ENCODE measurements around the gene CREB3L2.

CREB3L2 gene

GRCh38 chr7:137904833-137905232 is 97.1 kb downstream of the CREB3L2 start:
- Histone ChIP-seq H3K9me2 (replicated peaks; ENCODE audit: insufficient read depth, low read length) (no peaks in the 10 kb centered on the region), H3K36me3 (ENCODE audit: low read length) (no peaks in the 10 kb centered on the region), H3K27me3 (ENCODE audit: low read length) (no peaks in the 10 kb centered on the region), H2AFZ (ENCODE audit: low read depth, low read length, severe bottlenecking) (no peak overlapping the region), H3F3A (ENCODE audit: insufficient read depth) (no peaks in the 10 kb centered on the region), H3K79me2 (ENCODE audit: insufficient read depth, low read length) (no peaks in the 10 kb centered on the region), H3K9ac (ENCODE audit: low read length) (no peak overlapping the region), H3K4me3 (ENCODE audit: insufficient read depth, low read length, poor library complexity, severe bottlenecking) (no peak overlapping the region), H4K20me1 (ENCODE audit: low read depth, low read length) (no peaks in the 10 kb centered on the region), H3K9me3 (ENCODE audit: insufficient read depth, low read length) (no peaks in the 10 kb centered on the region), H3K4me2 (ENCODE audit: low read depth, low read length, poor library complexity, severe bottlenecking) (no peak overlapping the region), H3K27ac (ENCODE audit: low read depth, low read length) (no peak overlapping the region)
- TF ChIP-seq CTCF (IDR thresholded peaks at IDR 0.05; ENCODE audit: insufficient read depth, low read length, poor library complexity, severe bottlenecking) (no peak), EZH2phosphoT487 (conservative IDR thresholded peaks at IDR 0.05; ENCODE audit: low read length) (no peak)

- Histone ChIP-seq H3K9ac (ENCODE audit: low read length) (no peak overlapping the region), H3K27me3 (ENCODE audit: low read length) (no peaks in the 10 kb centered on the region), H2AFZ (ENCODE audit: low read depth, low read length, severe bottlenecking) (no peak overlapping the region), H3F3A (ENCODE audit: insufficient read depth) (no peaks in the 10 kb centered on the region), H3K4me2 (ENCODE audit: low read depth, low read length, poor library complexity, severe bottlenecking) (no peak overlapping the region), H3K27ac (ENCODE audit: low read depth, low read length) (no peak overlapping the region), H3K79me2 (ENCODE audit: insufficient read depth, low read length) (no peaks in the 10 kb centered on the region), H4K20me1 (ENCODE audit: low read depth, low read length) (no peaks in the 10 kb centered on the region), H3K9me3 (ENCODE audit: insufficient read depth, low read length) (no peaks in the 10 kb centered on the region), H3K4me3 (ENCODE audit: insufficient read depth, low read length, poor library complexity, severe bottlenecking) (no peak overlapping the region), H3K9me2 (replicated peaks; ENCODE audit: insufficient read depth, low read length) (no peaks in the 10 kb centered on the region), H3K36me3 (ENCODE audit: low read length) (no peaks in the 10 kb centered on the region)
- TF ChIP-seq CTCF (IDR thresholded peaks at IDR 0.05; ENCODE audit: insufficient read depth, low read length, poor library complexity, severe bottlenecking), result peak; percentile 31
- no peak for TF ChIP-seq EZH2phosphoT487 (conservative IDR thresholded peaks at IDR 0.05; ENCODE audit: low read length)
Measured at GRCh38 chr7:137903382-137904169, 98.3 kb downstream of the CREB3L2 start.

DNA sequence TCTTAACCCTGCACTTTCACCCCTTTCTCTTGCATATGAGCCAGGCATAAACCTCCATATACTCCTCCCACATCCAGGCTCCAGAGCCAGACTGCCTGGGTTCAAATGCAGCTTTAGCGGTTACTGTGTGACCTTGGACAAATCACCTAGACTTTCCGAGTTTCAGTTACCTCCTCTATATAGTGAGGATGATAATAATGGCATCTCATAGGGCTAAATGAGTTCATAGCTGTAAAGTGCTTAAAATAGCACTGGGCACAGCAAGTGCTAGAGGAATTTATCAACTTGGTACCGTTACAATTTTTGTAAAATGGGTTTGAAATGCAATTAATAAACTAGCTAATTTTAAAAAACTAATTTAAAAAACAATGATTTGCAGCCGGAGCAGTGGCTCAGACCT is 101.7 kb downstream of the CREB3L2 start:
- no peaks in the 10 kb centered on the region for H3K27me3 ChIP-seq (ENCODE audit: low read length)
- TF ChIP-seq EZH2phosphoT487 (conservative IDR thresholded peaks at IDR 0.05; ENCODE audit: low read length) (no peak), CTCF (IDR thresholded peaks at IDR 0.05; ENCODE audit: insufficient read depth, low read length, poor library complexity, severe bottlenecking) (no peak)
- H2AFZ ChIP-seq (ENCODE audit: low read depth, low read length, severe bottlenecking), result no peak overlapping the region
- H3K27ac ChIP-seq (ENCODE audit: low read depth, low read length), result no peak overlapping the region
- no peaks in the 10 kb centered on the region for H3K79me2 ChIP-seq (ENCODE audit: insufficient read depth, low read length)
- no peaks in the 10 kb centered on the region for H3F3A ChIP-seq (ENCODE audit: insufficient read depth)
- no peak overlapping the region for H3K9ac ChIP-seq (ENCODE audit: low read length)
- no peaks in the 10 kb centered on the region for H3K9me3 ChIP-seq (ENCODE audit: insufficient read depth, low read length)
- no peak overlapping the region for H3K4me3 ChIP-seq (ENCODE audit: insufficient read depth, low read length, poor library complexity, severe bottlenecking)
- H4K20me1 ChIP-seq (ENCODE audit: low read depth, low read length), result no peaks in the 10 kb centered on the region
- H3K36me3 ChIP-seq (ENCODE audit: low read length), result no peaks in the 10 kb centered on the region
- H3K4me2 ChIP-seq (ENCODE audit: low read depth, low read length, poor library complexity, severe bottlenecking), result no peak overlapping the region
- no peaks in the 10 kb centered on the region for H3K9me2 ChIP-seq (replicated peaks; ENCODE audit: insufficient read depth, low read length)

Data from SU-DHL-6 (cell line).